Caco-2 (cell line): ENCODE data around the gene ZNF407. TPM values are rescaled to one million over a fixed set of nuclear protein-coding genes. Genes with fewer than 3 reads are reported as not detected.

Source experiments
- BruUV-seq: library from RNA; stranded (reverse); fragments of 400-500 nt; replicated peaks from 2 replicates; lab custom pipeline; 2021; lab: Mats Ljungman, UMichigan
- CTCF ChIA-PET: fragments of 300-600 bp; sonication (Branson Sonifier 250); formaldehyde crosslinking; loops from one replicate; lab custom pipeline; 2022; ENCODE audit warnings: antibody characterized with exemption; lab: Charles Lee
- POLR2A ChIA-PET: fragments of 300-600 bp; sonication (Branson Sonifier 250); formaldehyde crosslinking; loops from one replicate; lab custom pipeline; 2022; ENCODE audit warnings: antibody characterized with exemption; lab: Charles Lee
- DNase-seq, 2 experiments: peaks; one replicate each; pipeline versions ENCODE4 v3.0.0 to v3.0.0-alpha.2; 2020 to 2022
- H3K27me3 ChIP-seq: replicated peaks from 2 replicates; pipeline ENCODE4 v1.6.0; 2011; ENCODE audit warnings: low read length; ENCODE audit not compliant: control insufficient read depth, insufficient read depth
- H3K36me3 ChIP-seq: 2 replicates; pipeline ENCODE4 v1.5.1; 2011; ENCODE audit warnings: low read length; ENCODE audit not compliant: control insufficient read depth, insufficient read depth
- H3K4me1 ChIP-seq: fragments of 250-450 bp; sonication (Bioruptor Pico); 2 replicates; pipeline ENCODE4 v1.5.1; 2020; ENCODE audit warnings: mild to moderate bottlenecking
- H3K4me3 ChIP-seq: 2 replicates; pipeline ENCODE4 v1.5.1; 2011; ENCODE audit warnings: low read depth, mild to moderate bottlenecking, control low read depth, low read length
- H3K9me3 ChIP-seq: fragments of 250-450 bp; sonication (Bioruptor Pico); 2 replicates; pipeline ENCODE4 v1.5.1; 2020; ENCODE audit warnings: mild to moderate bottlenecking, moderate library complexity
- H3K27ac Mint-ChIP-seq: one replicate; pipeline ENCODE4 v1.8.0; 2022; ENCODE audit warnings: mixed read lengths; ENCODE audit not compliant: unreplicated experiment
- H3K27me3 Mint-ChIP-seq: one replicate; pipeline ENCODE4 v1.8.0; 2022; ENCODE audit warnings: mixed read lengths; ENCODE audit not compliant: insufficient read depth, unreplicated experiment
- H3K36me3 Mint-ChIP-seq: one replicate; pipeline ENCODE4 v1.8.0; 2022; ENCODE audit warnings: mild to moderate bottlenecking, mixed read lengths; ENCODE audit not compliant: insufficient read depth, unreplicated experiment
- H3K4me1 Mint-ChIP-seq: one replicate; pipeline ENCODE4 v1.8.0; 2022; ENCODE audit warnings: low read depth, mixed read lengths; ENCODE audit not compliant: unreplicated experiment
- H3K4me3 Mint-ChIP-seq: one replicate; pipeline ENCODE4 v1.8.0; 2022; ENCODE audit warnings: mild to moderate bottlenecking, moderate library complexity, mixed read lengths; ENCODE audit not compliant: unreplicated experiment
- H3K9me3 Mint-ChIP-seq: one replicate; pipeline ENCODE4 v1.8.0; 2022; ENCODE audit warnings: mixed read lengths; ENCODE audit not compliant: unreplicated experiment
- CTCF ChIP-seq, 2 experiments: fragments of 200-600 bp in 1 of 2; IDR thresholded peaks; 1 replicate in 1 of 2; 2 replicates in 1 of 2; pipeline versions ENCODE4 v1.5.1 to v1.8.0; 2011 to 2022; ENCODE audit warnings: antibody characterized with exemption in 1 of 2, control low read depth in 1 of 2, inconsistent platforms in 1 of 2, low read depth in 1 of 2, low read length in 1 of 2, mild to moderate bottlenecking in 1 of 2, moderate library complexity in 1 of 2; ENCODE audit not compliant: insufficient read depth in 1 of 2, severe bottlenecking in 1 of 2, unreplicated experiment in 1 of 2
- intact Hi-C: fragments of 100-400 bp; cut with micrococcal nuclease; formaldehyde crosslinking; loops from one replicate; pipeline ENCODE4 v1.10.0; 2022; ENCODE audit not compliant: unreplicated experiment
- total RNA-seq: library from RNA; stranded (reverse); gene quantifications from 2 replicates; pipeline ENCODE4 v1.2.3, GENCODE V29; 2022

ZNF407 gene
- total RNA-seq, 1 experiment from 2014 or later = 4.7 TPM

GRCh38 chr18:74728586-74728985 lies 130.9 kb downstream of the ZNF407 start:
- no peaks in the 10 kb centered on the region for H3K27me3 Mint-ChIP-seq
- no peak for DNase-seq
- Histone ChIP-seq H3K36me3 (no peaks in the 10 kb centered on the region), H3K9me3 (no peaks in the 10 kb centered on the region), H3K4me3 (no peak overlapping the region), H3K4me1 (no peaks in the 10 kb centered on the region), H3K27me3 (no peaks in the 10 kb centered on the region)
- H3K36me3 Mint-ChIP-seq = no peaks in the 10 kb centered on the region
- no peak overlapping the region for H3K27ac Mint-ChIP-seq
- BruUV-seq = no TSS peak
- TF ChIP-seq CTCF (IDR thresholded peaks at IDR 0.05; ENCODE audit: insufficient read depth in 1 of 2, low read depth in 1 of 2, low read length in 1 of 2, severe bottlenecking in 1 of 2, unreplicated experiment in 1 of 2) = no peak
- intact Hi-C loops = no loop called here
- no peak overlapping the region for H3K4me3 Mint-ChIP-seq
- CTCF ChIA-PET = no interaction called here
- no peaks in the 10 kb centered on the region for H3K4me1 Mint-ChIP-seq
- H3K9me3 Mint-ChIP-seq = no peaks in the 10 kb centered on the region
- POLR2A ChIA-PET = no interaction called here

GRCh38 chr18:74731097-74731496 lies 133.4 kb downstream of the ZNF407 start:
- POLR2A ChIA-PET = no interaction called here
- Mint-ChIP-seq H3K9me3 (no peaks in the 10 kb centered on the region), H3K27ac (no peak overlapping the region), H3K27me3 (no peaks in the 10 kb centered on the region), H3K4me1 (peaks cover 6% of the 10 kb centered on the region), H3K36me3 (no peaks in the 10 kb centered on the region), H3K4me3 (no peak overlapping the region)
- intact Hi-C loops = no loop called here
- no peak for TF ChIP-seq CTCF (IDR thresholded peaks at IDR 0.05; ENCODE audit: insufficient read depth in 1 of 2, low read depth in 1 of 2, low read length in 1 of 2, severe bottlenecking in 1 of 2, unreplicated experiment in 1 of 2)
- Histone ChIP-seq H3K36me3 (no peaks in the 10 kb centered on the region), H3K27me3 (no peaks in the 10 kb centered on the region), H3K4me1 (no peaks in the 10 kb centered on the region), H3K9me3 (no peaks in the 10 kb centered on the region), H3K4me3 (no peak overlapping the region)
- CTCF ChIA-PET = no interaction called here
- BruUV-seq = no TSS peak
- no peak for DNase-seq

GRCh38 chr18:74732380-74732779 lies 134.7 kb downstream of the ZNF407 start:
- BruUV-seq = no TSS peak
- POLR2A ChIA-PET = no interaction called here
- Mint-ChIP-seq H3K27ac (no peak overlapping the region), H3K36me3 (no peaks in the 10 kb centered on the region), H3K27me3 (no peaks in the 10 kb centered on the region), H3K4me3 (no peak overlapping the region), H3K4me1 (peaks cover 6% of the 10 kb centered on the region), H3K9me3 (no peaks in the 10 kb centered on the region)
- H3K9me3 ChIP-seq = no peaks in the 10 kb centered on the region
- H3K4me1 ChIP-seq = no peaks in the 10 kb centered on the region
- H3K4me3 ChIP-seq = no peak overlapping the region
- no peaks in the 10 kb centered on the region for H3K36me3 ChIP-seq
- intact Hi-C loops = no loop called here
- no peak for DNase-seq
- CTCF ChIA-PET = no interaction called here
- no peaks in the 10 kb centered on the region for H3K27me3 ChIP-seq
- no peak for TF ChIP-seq CTCF (IDR thresholded peaks at IDR 0.05; ENCODE audit: insufficient read depth in 1 of 2, low read depth in 1 of 2, low read length in 1 of 2, severe bottlenecking in 1 of 2, unreplicated experiment in 1 of 2)
